GM18499 (cell line): Measurements from ENCODE around the gene RBMS3.

ENCODE experiments used
- ATAC-seq: cut with Tn5 transposase; IDR thresholded peaks from one replicate; pipeline ENCODE4 v1.9.1; 2021; ENCODE audit warnings: moderate number of reproducible peaks; ENCODE audit not compliant: insufficient read depth, unreplicated experiment

Gene RBMS3

DNA sequence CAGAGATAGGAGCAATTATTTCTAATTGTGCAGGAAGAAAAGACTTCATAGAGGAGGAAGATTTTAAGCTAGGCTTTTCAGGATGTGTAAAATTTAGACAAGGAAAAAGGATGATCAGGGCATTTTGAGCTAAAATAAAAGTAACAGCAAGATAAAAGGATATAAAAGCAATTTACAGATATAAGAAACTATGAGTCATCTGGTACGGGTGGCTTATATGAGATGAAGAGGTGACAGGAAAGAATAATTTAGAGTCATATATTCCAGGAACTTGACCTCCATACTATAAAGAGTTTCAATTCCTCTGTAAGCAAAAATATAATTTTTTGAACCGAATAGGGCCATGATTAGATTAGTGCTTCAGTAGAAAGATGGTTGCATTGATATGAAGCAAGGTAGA lies 273.7 kb downstream of the RBMS3 start:
- no peak for ATAC-seq

DNA sequence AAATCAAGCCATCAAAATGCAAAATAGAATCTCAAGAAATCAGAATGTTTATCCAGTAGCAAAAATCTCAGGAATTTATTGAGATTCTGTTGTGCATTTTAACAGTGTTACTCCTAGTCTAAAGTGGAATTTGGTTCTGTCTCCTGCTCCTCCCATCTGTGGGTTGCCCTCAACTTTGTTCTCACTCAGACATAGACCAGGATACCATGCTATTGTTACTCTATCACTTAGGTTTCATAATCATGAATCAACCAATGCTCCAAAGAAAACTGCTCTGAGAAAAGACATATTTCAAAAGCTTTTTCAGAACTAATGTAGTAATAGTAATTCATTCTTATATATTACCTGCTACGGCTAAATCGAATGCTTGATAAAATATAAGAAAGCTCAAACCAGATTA lies 274.7 kb downstream of the RBMS3 start:
- ATAC-seq: no peak

DNA sequence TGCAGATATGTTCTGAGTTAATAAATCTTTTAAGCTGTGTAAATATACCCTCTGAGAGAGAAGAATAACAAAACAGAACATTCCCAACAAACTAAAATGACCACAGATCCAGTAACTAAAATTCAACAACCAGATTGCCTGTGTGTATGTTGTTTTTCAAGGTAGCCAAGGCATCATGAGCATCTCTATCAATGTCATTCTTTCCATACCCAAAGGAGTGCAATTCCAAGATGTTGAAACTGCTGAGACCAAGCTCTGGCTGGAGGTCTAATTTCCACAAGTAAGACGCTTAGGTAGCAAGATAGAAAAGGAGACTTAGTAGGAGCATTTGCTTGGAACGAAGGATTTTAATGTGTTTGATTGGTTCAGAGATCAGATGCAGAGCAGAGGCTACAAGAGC lies 276.3 kb downstream of the RBMS3 start:
- ATAC-seq: no peak

DNA sequence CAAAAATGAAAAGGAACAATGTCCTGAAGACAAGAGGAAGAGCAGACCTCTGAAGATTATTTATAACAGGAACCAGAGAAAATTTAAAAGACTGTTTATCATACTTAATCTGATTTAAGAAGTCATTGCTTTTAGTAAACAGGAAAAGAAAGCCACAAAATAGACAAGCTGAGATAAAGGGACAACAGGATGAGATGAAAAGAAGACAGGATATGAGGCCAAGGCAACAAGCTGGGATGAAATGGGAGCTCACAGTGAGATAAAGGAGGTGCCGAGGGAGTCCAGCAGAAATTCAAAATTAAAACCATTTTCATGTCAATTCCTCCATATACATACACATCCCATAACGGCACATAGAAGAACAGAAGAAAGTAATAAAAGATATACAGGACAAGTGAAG lies 277.0 kb downstream of the RBMS3 start:
- no peak for ATAC-seq

DNA sequence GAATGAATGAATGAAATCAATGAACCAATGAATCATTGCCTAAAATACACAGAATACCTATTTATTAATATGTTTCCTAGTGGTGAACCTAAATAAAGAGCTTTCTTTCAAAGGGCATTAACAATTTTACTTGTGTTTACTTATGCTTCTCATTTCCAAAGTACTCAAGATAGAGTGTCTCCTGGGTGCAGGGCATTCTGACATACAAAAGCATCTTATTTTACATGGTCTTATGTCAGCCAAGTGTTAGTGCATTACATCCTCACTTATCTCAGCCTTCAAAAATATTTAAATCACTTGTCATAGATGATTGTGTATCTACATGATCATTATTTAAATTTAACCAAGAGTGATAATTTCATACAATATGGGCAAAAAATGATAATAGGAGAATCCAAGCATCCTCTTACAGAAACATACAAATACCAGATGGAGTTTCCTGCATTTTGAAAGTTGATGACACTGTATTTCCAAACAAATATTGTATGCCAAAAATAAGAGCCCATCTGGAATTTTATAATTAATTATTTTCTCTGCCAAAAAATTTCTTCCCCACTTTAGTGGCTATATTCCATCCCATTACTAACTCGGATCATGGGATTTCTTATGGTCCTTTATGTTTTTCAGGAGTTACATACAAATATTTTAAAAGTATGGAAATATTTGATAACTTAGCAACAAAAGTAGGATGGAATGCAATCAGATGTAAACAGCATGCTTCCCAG lies 279.0 kb downstream of the RBMS3 start:
- ATAC-seq: no peak

DNA sequence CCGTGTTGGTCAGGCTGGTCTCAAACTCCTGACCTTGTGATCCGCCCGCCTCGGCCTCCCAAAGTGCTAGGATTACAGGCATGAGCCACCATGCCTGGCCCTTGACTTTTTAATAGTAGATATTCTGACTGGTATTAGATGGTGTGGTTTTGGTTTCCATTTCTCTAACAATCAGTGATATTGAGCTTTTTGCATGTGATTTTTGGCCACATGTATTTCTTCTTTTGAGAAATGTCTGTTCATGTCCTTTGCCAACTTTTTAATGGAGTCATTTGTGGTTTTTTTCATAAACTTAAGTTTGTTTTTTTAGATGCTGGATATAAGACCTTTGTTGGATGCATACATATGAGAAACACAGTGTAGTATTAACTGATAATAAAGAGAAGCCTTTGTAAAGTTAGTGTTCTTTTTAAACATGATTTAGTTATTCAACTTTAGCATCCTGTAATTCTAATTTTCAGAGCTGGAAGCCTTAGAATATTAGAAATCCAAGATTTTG lies 280.8 kb downstream of the RBMS3 start:
- ATAC-seq: no peak

DNA sequence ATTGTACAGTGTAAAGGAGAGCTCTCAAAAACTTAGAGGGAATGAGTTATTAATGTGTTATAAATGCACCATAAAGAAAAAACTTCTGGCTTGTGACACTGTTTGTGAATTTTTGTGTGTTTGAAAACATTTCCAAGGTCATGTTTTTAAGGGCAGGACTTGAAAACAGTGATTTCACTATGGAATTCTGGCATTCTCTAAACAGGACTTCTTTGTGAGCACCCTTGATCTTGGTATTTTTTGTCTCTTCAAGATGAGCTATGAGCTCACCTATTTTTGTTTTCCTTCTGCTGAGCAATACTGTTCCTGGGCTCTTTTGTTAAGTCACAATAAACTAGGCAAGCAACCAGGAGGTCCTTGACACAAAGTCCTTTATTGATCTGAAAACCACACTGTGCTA lies 284.4 kb downstream of the RBMS3 start:
- no peak for ATAC-seq

DNA sequence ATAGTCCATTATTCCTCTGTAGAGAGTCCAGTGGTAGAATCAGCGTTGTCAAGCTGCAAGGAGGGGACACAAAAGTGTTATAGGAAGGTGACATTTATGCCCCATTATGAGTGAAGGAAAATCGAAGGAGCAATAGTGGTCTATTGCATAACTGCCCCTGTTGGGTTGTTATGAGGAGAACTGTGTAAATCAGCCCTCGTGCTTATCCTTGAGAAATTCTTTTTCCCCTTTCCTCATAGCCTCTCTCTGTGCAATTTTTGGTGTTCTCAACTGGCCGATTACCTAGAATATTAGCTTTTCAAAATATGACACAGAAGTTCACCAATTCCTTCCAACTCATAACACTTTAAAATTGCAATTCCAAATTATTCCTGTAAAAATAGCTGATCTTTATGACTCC lies 286.6 kb downstream of the RBMS3 start:
- no peak for ATAC-seq

DNA sequence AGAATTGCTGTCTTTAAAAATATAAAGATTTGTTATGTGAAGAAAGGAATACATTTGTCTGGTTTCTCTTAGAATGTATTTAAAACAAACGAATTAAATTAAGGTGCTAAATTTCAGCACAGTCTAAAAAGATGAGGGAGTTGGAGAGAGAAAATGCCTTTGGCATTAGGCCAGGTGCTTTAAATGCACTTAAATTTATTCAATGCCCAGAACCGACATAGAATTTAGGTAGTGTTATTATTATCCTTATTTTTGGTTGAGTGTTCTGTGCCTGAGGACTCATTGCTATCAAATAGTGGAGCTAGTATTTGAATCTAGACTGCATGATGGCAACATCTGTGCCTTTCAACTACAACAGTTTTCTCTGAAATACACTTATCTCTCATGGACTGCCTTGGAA lies 287.5 kb downstream of the RBMS3 start:
- no peak for ATAC-seq

DNA sequence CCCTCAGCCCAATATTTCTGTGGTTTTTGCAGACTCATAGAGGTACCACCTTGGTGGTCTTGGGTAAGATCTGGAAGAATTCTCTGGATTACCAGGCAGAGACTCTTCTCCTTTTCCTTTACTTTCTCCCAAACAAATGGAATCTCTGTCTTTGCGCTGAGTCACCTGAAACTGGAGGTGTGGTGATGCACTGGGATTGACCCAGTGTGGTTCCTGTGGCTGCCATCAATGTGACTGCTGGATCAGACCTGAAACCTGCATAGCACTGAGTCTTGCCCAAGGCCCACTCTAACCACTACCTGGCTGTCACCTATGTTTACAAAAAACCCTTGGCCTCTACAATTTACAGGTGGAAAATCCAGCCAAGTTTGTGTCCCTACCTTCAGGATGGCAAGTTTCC lies 295.3 kb downstream of the RBMS3 start:
- no peak for ATAC-seq

DNA sequence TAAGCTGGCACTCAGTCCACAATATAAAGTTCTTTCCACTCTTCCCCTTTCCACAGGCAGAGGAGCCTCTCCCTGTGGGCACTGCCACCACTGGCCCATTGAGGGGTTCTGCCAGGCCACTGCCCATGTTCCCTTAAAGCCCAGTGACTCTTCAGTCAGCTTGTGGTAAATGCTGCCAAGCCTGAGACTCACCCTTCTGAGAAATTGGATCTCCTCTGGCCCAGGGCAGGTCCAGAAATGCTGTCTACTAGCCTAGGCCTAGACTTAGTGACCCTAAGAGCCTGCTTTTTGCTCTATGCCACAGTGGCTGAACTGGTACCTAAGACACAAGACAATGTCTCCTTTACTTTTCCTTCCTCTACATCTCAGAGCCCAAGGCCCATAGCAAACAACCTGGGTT lies 295.8 kb downstream of the RBMS3 start:
- no peak for ATAC-seq

DNA sequence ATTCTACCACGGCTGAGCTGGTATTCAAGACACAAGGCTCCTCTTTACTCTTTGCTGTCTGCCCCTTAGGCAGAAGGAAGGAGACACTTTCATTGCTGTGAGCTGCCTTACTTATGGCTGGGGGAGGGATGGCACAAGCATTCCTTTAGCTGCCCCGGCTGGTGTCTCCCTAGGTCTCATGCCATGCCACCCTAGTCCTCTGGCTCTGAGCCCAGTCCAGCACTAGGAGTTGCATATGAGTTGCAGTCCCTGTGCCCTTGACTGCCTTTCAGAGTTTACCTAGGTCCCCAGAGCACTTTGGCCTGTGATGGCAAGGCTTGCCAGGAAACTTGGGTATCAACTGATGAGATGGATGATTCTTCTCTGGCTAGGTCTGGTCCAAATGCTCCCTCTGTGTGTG lies 296.4 kb downstream of the RBMS3 start:
- ATAC-seq: no peak

DNA sequence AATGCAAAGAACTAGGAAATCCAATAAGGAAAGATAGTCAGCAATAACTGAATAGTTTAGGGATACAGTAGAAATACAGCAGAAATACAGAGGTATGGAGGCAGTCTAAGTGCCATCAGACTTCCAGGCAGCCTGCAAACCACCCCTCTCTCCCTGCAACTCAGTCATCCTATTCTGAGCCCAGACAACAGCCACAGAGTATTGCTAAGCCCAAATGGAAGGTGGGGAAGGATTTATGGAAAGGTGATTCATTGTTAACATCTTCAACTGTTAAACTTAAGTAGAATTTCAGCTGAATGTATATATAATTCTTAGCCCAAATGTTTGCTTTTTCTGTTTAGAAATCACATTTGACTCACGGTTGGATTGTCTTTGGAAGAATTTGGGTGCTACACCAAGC lies 300.4 kb downstream of the RBMS3 start:
- ATAC-seq: no peak

DNA sequence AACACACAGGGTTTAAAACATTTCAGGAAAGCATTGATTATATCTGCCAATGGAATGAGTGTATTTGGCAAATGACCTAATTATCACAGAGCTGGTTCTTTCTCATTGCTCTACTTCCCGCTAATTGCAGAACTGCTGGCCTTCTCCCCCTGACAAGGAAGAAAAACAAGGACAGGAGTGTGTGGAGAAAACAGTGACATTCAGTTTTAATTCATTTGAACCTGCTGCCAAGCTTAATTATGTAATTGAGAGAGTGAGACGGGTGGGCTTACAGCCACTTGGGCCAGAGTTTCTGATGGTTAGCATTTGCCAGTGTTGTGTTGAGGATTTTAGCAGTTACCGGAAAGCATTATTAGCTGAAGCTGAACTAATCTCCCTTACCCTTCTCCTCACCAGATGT lies 301.4 kb downstream of the RBMS3 start:
- no peak for ATAC-seq

DNA sequence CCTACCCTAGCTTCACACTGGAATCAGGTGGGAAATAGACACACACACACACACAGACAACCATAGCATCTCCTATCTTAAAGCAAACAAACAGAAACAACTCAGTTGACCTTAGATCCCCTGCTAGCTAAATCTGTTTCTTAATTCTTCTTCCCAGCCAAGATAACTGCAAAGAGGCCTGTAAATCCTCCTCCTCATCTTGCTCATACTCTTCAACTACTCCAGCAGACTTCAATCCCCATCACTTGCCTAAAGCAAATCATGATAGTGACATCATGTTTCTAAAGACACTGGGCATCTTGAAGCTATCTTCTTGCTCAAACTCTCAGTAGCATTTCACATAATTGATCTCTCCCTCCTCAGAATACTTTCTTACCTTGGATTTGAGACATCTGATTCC lies 303.0 kb downstream of the RBMS3 start:
- ATAC-seq: no peak

DNA sequence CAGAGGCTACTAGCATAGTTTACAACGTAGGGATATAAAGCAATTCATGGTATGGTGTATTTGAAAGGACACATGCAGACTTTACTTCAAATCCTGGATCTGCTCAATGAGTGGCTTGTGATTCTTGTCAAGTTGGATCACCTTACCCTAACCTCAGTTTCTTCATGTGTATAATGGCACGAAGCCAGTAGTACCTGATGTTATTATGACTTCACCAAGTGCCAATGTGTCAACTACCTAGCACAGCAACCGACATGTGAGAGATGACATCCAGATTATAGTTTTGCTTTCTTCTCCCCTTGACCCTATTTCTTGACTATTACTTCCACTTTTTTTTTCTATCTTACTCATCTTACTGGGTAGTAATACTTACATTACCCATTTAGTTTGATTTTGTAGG lies 304.5 kb downstream of the RBMS3 start:
- no peak for ATAC-seq

DNA sequence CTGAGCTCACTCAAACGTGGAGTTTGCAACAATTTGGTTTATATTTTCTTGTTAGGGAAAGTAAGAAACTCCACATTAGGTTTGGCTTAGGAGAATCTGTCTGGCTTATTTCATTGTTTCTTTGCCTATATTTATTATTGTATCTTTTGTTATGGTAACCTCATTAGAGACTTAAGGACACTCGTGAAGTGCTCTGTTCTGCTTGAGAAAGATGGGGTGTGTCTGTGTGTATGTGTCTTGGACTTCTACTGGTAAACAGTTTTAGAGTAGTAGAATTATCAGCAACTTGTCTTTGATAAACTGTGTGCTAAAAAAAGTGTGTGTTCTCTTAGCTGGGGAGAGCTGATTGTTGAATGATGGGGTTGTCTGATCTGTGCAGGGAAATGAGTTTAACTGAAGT lies 306.5 kb downstream of the RBMS3 start:
- no peak for ATAC-seq

DNA sequence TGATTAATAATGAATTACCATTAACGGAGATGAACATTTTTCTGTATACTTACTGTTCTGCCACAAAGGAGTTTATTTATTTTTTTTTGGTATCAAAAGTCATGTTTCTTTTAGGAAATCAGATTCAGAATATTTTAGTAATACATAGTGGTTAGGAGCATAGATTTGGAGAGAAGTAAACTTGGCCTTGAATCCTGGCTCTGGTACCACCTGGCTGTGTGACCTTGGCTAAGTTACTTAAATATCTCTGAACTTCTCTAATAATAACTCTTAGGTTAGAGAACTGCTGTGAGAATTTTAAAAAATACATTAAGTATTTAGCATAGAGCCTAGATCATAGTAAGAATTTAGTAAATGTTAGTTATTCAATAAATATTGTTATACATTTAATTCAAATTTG lies 309.1 kb downstream of the RBMS3 start:
- ATAC-seq: no peak

DNA sequence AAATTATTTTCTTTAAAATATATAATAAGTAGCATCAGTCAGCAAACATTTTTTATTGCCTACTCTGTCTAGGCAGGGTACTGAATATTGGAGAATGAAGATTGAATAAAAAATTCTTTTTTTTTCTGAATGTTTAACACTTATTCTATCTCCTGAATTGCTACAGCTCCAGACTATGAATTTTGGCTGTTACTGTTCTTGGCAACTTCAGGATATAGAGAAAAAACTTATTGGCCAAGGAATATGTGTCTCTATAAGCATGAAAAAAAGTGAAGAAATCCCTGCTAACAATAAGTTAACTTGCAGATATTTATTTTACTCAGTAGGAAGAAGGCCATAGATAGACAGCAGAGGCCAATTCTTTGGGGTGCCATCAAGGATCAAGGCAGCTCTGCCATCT lies 309.6 kb downstream of the RBMS3 start:
- no peak for ATAC-seq

DNA sequence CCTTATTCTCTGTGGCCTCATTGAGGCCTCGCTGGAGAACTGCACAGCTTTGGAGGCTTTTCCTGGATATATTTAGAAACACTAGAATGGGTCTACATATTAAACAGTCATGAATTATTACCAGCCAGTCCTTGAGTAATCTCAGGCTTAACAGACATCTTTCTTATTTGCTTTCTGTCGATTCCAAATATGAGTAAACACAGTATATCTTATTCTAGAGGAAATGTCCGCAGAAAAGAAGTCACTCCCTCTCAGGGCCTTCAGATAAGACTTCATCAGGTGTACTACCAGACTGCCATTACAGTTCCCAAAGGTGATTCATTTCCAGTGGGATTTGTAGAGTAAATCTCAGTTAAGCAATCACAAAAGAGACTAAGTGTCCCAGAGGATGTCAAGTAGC lies 310.7 kb downstream of the RBMS3 start:
- no peak for ATAC-seq

DNA sequence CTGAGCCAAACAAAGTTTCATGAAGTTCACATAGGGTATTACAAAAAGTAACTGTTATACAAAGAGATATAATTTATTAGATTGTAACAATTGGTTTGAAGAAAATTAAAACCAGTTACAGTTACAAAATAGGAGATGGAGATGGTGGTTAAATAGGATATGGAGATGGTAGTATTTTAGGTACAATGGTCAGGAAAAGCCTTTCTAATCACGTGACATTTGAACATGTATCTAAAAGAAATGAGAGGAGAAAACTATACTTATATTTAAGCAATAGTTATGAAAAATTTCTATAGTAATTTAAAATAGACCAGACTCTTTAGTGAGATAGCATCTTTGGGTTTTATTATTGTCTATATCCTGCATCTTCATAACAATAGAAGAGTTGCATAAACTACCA lies 312.9 kb downstream of the RBMS3 start:
- no peak for ATAC-seq

DNA sequence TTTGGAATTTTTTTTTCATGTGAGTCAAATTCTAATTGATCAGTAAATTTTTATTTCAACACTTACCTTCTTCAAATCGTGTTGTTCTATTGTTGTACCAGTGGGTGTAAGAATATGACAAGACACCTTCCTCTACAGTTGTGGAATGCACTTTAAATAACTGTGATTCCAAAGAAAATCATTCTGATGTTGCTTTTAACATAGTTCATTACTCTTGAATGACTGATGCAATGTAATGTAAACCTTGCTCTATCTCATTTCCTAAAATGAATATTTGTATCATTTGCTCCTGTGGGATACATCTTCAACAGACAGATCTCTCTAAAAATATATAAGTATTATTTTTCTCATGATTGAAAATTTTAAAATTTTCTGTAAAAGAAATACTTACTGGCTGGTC lies 313.4 kb downstream of the RBMS3 start:
- ATAC-seq: no peak
